ENCODE results near the gene GBP7. TPM values are rescaled to one million over a fixed set of nuclear protein-coding genes. Genes with fewer than 3 reads are reported as not detected.

The GBP7 gene
- total RNA-seq, 1 experiment from 2014 or later, result not detected

GRCh38 chr1:89100412-89100811, 75.4 kb downstream of the GBP7 start:
- CTCF ChIA-PET, result interaction anchor here (0.6 to 1.7 kb wide), 3 partner anchors 15 to 221 kb away, joined by 3 to 5 read pairs (median 3); no protein-coding TSS in a partner anchor
- no peak overlapping the region for H3K27ac Mint-ChIP-seq (ENCODE audit: low read depth, unreplicated experiment)

GRCh38 chr1:89098857-89099256, 76.9 kb downstream of the GBP7 start:
- TF ChIP-seq CTCF (IDR thresholded peaks at IDR 0.05; ENCODE audit: unreplicated experiment), result no peak
- Mint-ChIP-seq H3K27ac (ENCODE audit: low read depth, unreplicated experiment) (no peak overlapping the region), H3K36me3 (ENCODE audit: insufficient read depth, unreplicated experiment) (no peaks in the 10 kb centered on the region), H3K4me1 (ENCODE audit: insufficient read depth, unreplicated experiment) (no peaks in the 10 kb centered on the region), H3K9me3 (ENCODE audit: unreplicated experiment) (peaks cover 7% of the 10 kb centered on the region), H3K27me3 (ENCODE audit: insufficient read depth, unreplicated experiment) (no peaks in the 10 kb centered on the region), H3K4me3 (ENCODE audit: unreplicated experiment) (no peak overlapping the region)
- DNase-seq (ENCODE audit: unreplicated experiment), result no peak
- no TSS peak for BruUV-seq (replicated peaks)
- ChIA-PET CTCF (interaction anchor here (0.6 kb wide), 1 partner anchor 27 kb away, joined by 4 read pairs; no protein-coding TSS in a partner anchor), POLR2A (no interaction called here)
- intact Hi-C loops (cut with micrococcal nuclease), result no loop called here

More at GRCh38 chr1:89100412-89100811, 75.4 kb downstream of the GBP7 start:
- Mint-ChIP-seq H3K36me3 (ENCODE audit: insufficient read depth, unreplicated experiment) (no peaks in the 10 kb centered on the region), H3K4me3 (ENCODE audit: unreplicated experiment) (no peak overlapping the region), H3K4me1 (ENCODE audit: insufficient read depth, unreplicated experiment) (no peaks in the 10 kb centered on the region), H3K27me3 (ENCODE audit: insufficient read depth, unreplicated experiment) (no peaks in the 10 kb centered on the region), H3K9me3 (ENCODE audit: unreplicated experiment) (peaks cover 7% of the 10 kb centered on the region)
- no peak for DNase-seq (ENCODE audit: unreplicated experiment)
- no peak for TF ChIP-seq CTCF (IDR thresholded peaks at IDR 0.05; ENCODE audit: unreplicated experiment)
- POLR2A ChIA-PET, result interaction anchor here (0.9 kb wide), 1 partner anchor 17 kb away, joined by 5 read pairs; no protein-coding TSS in a partner anchor
- BruUV-seq (replicated peaks), result no TSS peak
- intact Hi-C loops (cut with micrococcal nuclease), result no loop called here

- no peak overlapping the region for H3K4me3 Mint-ChIP-seq (ENCODE audit: unreplicated experiment)
- no peaks in the 10 kb centered on the region for H3K27me3 Mint-ChIP-seq (ENCODE audit: insufficient read depth, unreplicated experiment)
- no TSS peak for BruUV-seq (replicated peaks)
- H3K36me3 Mint-ChIP-seq (ENCODE audit: insufficient read depth, unreplicated experiment), result no peaks in the 10 kb centered on the region
- no peak for TF ChIP-seq CTCF (IDR thresholded peaks at IDR 0.05; ENCODE audit: unreplicated experiment)
- H3K27ac Mint-ChIP-seq (ENCODE audit: low read depth, unreplicated experiment), result no peak overlapping the region
- H3K4me1 Mint-ChIP-seq (ENCODE audit: insufficient read depth, unreplicated experiment), result no peaks in the 10 kb centered on the region
- no peak for DNase-seq (ENCODE audit: unreplicated experiment)
- peaks cover 7% of the 10 kb centered on the region for H3K9me3 Mint-ChIP-seq (ENCODE audit: unreplicated experiment)
- POLR2A ChIA-PET, result no interaction called here
- CTCF ChIA-PET, result interaction anchor here (1.2 kb wide), 1 partner anchor 10 kb away, joined by 6 read pairs; no protein-coding TSS in a partner anchor
- intact Hi-C loops (cut with micrococcal nuclease), result no loop called here
Observed at GRCh38 chr1:89095737-89096136, 80.1 kb downstream of the GBP7 start.

- ChIA-PET CTCF (no interaction called here), POLR2A (no interaction called here)
- no TSS peak for BruUV-seq (replicated peaks)
- Mint-ChIP-seq H3K4me1 (ENCODE audit: insufficient read depth, unreplicated experiment) (no peaks in the 10 kb centered on the region), H3K27me3 (ENCODE audit: insufficient read depth, unreplicated experiment) (no peaks in the 10 kb centered on the region), H3K4me3 (ENCODE audit: unreplicated experiment) (no peak overlapping the region), H3K36me3 (ENCODE audit: insufficient read depth, unreplicated experiment) (no peaks in the 10 kb centered on the region), H3K27ac (ENCODE audit: low read depth, unreplicated experiment) (no peak overlapping the region), H3K9me3 (ENCODE audit: unreplicated experiment) (no peaks in the 10 kb centered on the region)
- intact Hi-C loops (cut with micrococcal nuclease), result loop anchor here (5.0 kb wide), 1 partner anchor 108 kb away; no protein-coding TSS in a partner anchor
- DNase-seq (ENCODE audit: unreplicated experiment), result no peak
- no peak for TF ChIP-seq CTCF (IDR thresholded peaks at IDR 0.05; ENCODE audit: unreplicated experiment)
Observed at GRCh38 chr1:89089962-89090361, 85.8 kb downstream of the GBP7 start.
